ENCODE results near the gene NELL1.

The NELL1 gene

DNA sequence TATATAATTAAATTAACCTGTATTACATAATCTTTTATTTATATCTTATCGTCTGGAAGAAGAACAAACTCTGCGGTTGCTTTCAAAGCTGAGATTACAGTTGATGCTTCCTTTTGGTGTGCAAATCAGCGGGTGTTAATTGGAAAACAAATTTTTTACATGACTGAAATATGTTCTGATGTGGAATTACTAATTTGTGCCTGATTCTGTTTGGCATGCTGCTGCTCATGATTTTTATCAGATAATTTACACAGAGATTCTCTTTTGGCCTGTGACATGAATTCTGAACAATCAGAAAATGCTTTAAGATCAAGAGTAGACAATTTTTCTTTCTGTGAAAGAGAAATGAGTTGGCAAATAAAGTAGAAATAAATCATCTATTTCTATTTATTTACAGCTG lies 510.8 kb downstream of the NELL1 start:
- Histone ChIP-seq H3K4me1 (ENCODE audit: control insufficient read depth, low read length) (no peaks in the 10 kb centered on the region), H3K36me3 (ENCODE audit: control insufficient read depth, low read length) (no peaks in the 10 kb centered on the region), H3F3A (ENCODE audit: control insufficient read depth, insufficient read depth) (no peaks in the 10 kb centered on the region), H3K4me3 (ENCODE audit: low read length) (no peak overlapping the region), H3K4me2 (ENCODE audit: low read length) (no peak overlapping the region), H3K79me2 (ENCODE audit: control insufficient read depth, low read length) (no peaks in the 10 kb centered on the region), H3K27me3 (ENCODE audit: control insufficient read depth, low read length) (no peaks in the 10 kb centered on the region), H3K9me3 (ENCODE audit: control insufficient read depth, insufficient read depth, low read length) (no peaks in the 10 kb centered on the region), H4K20me1 (ENCODE audit: control insufficient read depth, insufficient read depth, low read depth, low read length) (no peaks in the 10 kb centered on the region), H3K27ac (ENCODE audit: low read depth, low read length) (no peak overlapping the region), H3K9me2 (replicated peaks; ENCODE audit: control insufficient read depth, low read length) (no peaks in the 10 kb centered on the region)
- TF ChIP-seq, protein P1, sequence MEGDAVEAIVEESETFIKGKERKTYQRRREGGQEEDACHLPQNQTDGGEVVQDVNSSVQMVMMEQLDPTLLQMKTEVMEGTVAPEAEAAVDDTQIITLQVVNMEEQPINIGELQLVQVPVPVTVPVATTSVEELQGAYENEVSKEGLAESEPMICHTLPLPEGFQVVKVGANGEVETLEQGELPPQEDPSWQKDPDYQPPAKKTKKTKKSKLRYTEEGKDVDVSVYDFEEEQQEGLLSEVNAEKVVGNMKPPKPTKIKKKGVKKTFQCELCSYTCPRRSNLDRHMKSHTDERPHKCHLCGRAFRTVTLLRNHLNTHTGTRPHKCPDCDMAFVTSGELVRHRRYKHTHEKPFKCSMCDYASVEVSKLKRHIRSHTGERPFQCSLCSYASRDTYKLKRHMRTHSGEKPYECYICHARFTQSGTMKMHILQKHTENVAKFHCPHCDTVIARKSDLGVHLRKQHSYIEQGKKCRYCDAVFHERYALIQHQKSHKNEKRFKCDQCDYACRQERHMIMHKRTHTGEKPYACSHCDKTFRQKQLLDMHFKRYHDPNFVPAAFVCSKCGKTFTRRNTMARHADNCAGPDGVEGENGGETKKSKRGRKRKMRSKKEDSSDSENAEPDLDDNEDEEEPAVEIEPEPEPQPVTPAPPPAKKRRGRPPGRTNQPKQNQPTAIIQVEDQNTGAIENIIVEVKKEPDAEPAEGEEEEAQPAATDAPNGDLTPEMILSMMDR (IDR thresholded peaks at IDR 0.05; ENCODE audit: low read depth, low read length, poor library complexity, severe bottlenecking) = no peak
- no peak for TF ChIP-seq EZH2phosphoT487 (IDR thresholded peaks at IDR 0.05; ENCODE audit: borderline replicate concordance, low read length)

DNA sequence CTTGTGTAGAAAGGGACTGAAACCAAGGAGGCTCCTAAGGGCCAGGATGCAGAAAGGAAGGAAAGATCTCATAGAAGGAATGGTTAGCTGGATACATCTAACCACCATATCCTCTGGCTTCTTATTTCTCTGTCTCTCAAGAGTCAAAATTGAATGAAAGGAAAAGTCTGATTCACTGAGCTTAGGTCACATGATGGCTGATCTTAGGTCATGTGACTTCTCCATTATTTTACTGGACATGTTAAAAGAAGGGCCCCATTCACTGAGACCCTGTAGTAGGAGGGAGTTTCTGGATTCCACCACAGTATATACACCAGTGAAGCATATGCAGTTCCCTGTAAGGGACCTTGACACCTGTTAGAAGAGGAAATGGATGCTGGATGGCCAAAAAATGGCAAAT lies 516.6 kb downstream of the NELL1 start:
- Histone ChIP-seq H3K9me3 (ENCODE audit: control insufficient read depth, insufficient read depth, low read length) (no peaks in the 10 kb centered on the region), H4K20me1 (ENCODE audit: control insufficient read depth, insufficient read depth, low read depth, low read length) (no peaks in the 10 kb centered on the region), H3K36me3 (ENCODE audit: control insufficient read depth, low read length) (no peaks in the 10 kb centered on the region), H3K79me2 (ENCODE audit: control insufficient read depth, low read length) (no peaks in the 10 kb centered on the region), H3K4me3 (ENCODE audit: low read length) (no peak overlapping the region), H3K9me2 (replicated peaks; ENCODE audit: control insufficient read depth, low read length) (no peaks in the 10 kb centered on the region), H3K4me2 (ENCODE audit: low read length) (no peak overlapping the region), H3K27ac (ENCODE audit: low read depth, low read length) (no peak overlapping the region), H3K4me1 (ENCODE audit: control insufficient read depth, low read length) (no peaks in the 10 kb centered on the region), H3K27me3 (ENCODE audit: control insufficient read depth, low read length) (no peaks in the 10 kb centered on the region), H3F3A (ENCODE audit: control insufficient read depth, insufficient read depth) (no peaks in the 10 kb centered on the region)
- TF ChIP-seq, protein P1 (IDR thresholded peaks at IDR 0.05; ENCODE audit: low read depth, low read length, poor library complexity, severe bottlenecking) = no peak
- no peak for TF ChIP-seq EZH2phosphoT487 (IDR thresholded peaks at IDR 0.05; ENCODE audit: borderline replicate concordance, low read length)

DNA sequence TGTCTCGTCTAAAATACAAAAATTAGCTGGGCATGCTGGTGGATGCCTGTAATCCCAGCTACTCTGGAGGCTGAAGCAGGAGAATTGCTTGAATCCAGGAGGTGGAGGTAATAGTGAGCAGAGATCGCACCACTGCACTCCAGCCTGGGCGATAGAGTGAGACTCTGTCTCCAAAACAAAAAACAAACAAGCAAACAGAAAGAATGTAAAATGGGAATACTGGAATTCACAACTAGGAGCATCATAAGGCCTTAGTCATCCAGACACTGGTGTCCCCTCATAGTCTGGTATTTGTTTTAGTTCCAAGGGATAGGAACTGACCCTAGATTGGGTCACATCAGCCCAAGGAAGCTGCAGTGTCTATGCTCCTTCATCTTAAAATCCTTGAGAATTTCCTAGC lies 520.8 kb downstream of the NELL1 start:
- Histone ChIP-seq H3K9me3 (ENCODE audit: control insufficient read depth, insufficient read depth, low read length) (no peaks in the 10 kb centered on the region), H3K36me3 (ENCODE audit: control insufficient read depth, low read length) (no peaks in the 10 kb centered on the region), H3K4me1 (ENCODE audit: control insufficient read depth, low read length) (no peaks in the 10 kb centered on the region), H3K27ac (ENCODE audit: low read depth, low read length) (no peak overlapping the region), H3K9me2 (replicated peaks; ENCODE audit: control insufficient read depth, low read length) (no peaks in the 10 kb centered on the region), H4K20me1 (ENCODE audit: control insufficient read depth, insufficient read depth, low read depth, low read length) (no peaks in the 10 kb centered on the region), H3K79me2 (ENCODE audit: control insufficient read depth, low read length) (no peaks in the 10 kb centered on the region), H3K27me3 (ENCODE audit: control insufficient read depth, low read length) (no peaks in the 10 kb centered on the region), H3K4me2 (ENCODE audit: low read length) (no peak overlapping the region), H3K4me3 (ENCODE audit: low read length) (no peak overlapping the region), H3F3A (ENCODE audit: control insufficient read depth, insufficient read depth) (no peaks in the 10 kb centered on the region)
- no peak for TF ChIP-seq EZH2phosphoT487 (IDR thresholded peaks at IDR 0.05; ENCODE audit: borderline replicate concordance, low read length)
- TF ChIP-seq, protein P1 (IDR thresholded peaks at IDR 0.05; ENCODE audit: low read depth, low read length, poor library complexity, severe bottlenecking) = no peak

DNA sequence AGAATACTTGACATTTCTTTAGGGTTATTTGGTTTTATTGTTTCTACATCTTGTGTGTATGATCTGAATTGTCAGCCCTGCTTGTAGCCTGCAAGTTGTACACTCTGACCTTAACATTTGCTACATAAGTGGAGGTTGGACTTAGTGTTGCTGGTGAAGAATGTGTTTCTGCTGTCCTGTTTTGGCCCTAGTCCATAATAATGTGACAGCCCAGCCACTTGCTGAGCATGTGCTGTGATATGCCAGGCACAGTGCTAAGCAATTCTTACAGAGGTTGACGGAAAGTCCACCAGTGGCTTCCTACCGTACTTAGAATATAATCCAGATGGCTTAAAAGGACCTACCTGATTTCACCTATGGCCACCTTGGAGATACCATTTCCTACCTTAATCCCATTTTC lies 526.6 kb downstream of the NELL1 start:
- Histone ChIP-seq H3K27ac (ENCODE audit: low read depth, low read length) (no peak overlapping the region), H3K27me3 (ENCODE audit: control insufficient read depth, low read length) (no peaks in the 10 kb centered on the region), H3K36me3 (ENCODE audit: control insufficient read depth, low read length) (no peaks in the 10 kb centered on the region), H3K4me1 (ENCODE audit: control insufficient read depth, low read length) (no peaks in the 10 kb centered on the region), H3K4me3 (ENCODE audit: low read length) (no peak overlapping the region), H3K9me2 (replicated peaks; ENCODE audit: control insufficient read depth, low read length) (no peaks in the 10 kb centered on the region), H3K79me2 (ENCODE audit: control insufficient read depth, low read length) (no peaks in the 10 kb centered on the region), H4K20me1 (ENCODE audit: control insufficient read depth, insufficient read depth, low read depth, low read length) (no peaks in the 10 kb centered on the region), H3F3A (ENCODE audit: control insufficient read depth, insufficient read depth) (no peaks in the 10 kb centered on the region), H3K4me2 (ENCODE audit: low read length) (no peak overlapping the region), H3K9me3 (ENCODE audit: control insufficient read depth, insufficient read depth, low read length) (no peaks in the 10 kb centered on the region)
- TF ChIP-seq EZH2phosphoT487 (IDR thresholded peaks at IDR 0.05; ENCODE audit: borderline replicate concordance, low read length) = no peak
- TF ChIP-seq, protein P1 (IDR thresholded peaks at IDR 0.05; ENCODE audit: low read depth, low read length, poor library complexity, severe bottlenecking) = no peak
